Measurements from ENCODE around the gene PTGFRN. TPM values are rescaled to one million over a fixed set of nuclear protein-coding genes. Genes with fewer than 3 reads are reported as not detected.

PTGFRN gene
- total and polyA plus RNA-seq, 2 experiments from 2014 or later, result 17.4 to 32.7 TPM

- no peak for TF ChIP-seq REST (IDR thresholded peaks at IDR 0.05; ENCODE audit: unreplicated experiment)
- no peak for TF ChIP-seq EZH2phosphoT487 (IDR thresholded peaks at IDR 0.05; ENCODE audit: unreplicated experiment)
- TF ChIP-seq POLR2AphosphoS5 (IDR thresholded peaks at IDR 0.05; ENCODE audit: low read depth), result no peak
- no peak for TF ChIP-seq STAT1 (IDR thresholded peaks at IDR 0.05; ENCODE audit: unreplicated experiment)
- no peak for TF ChIP-seq ETS1 (IDR thresholded peaks at IDR 0.05)
- no peak for TF ChIP-seq CTCF (conservative IDR thresholded peaks at IDR 0.05; ENCODE audit: low read depth in 2 of 2)
These were observed 20.3 kb upstream of the PTGFRN start (continued) for GRCh38 chr1:116889380-116889779.

- H3K4me1 ChIP-seq (ENCODE audit: insufficient read depth), result peaks cover 8% of the 10 kb centered on the region; the same call in 1 of the 2 replicates
- ATAC-seq, result peak; percentile 35; the same call in 2 of the 3 replicates
- no peak overlapping the region for H3K27ac ChIP-seq (ENCODE audit: low read depth)
- no peaks in the 10 kb centered on the region for H4K20me1 ChIP-seq (replicated peaks; ENCODE audit: insufficient read depth)
- no peak overlapping the region for H3K4me2 ChIP-seq
- peaks cover 6% of the 10 kb centered on the region for H3K27me3 Mint-ChIP-seq (ENCODE audit: insufficient read depth, low read depth, poor library complexity)
- peaks cover 16% of the 10 kb centered on the region for H3K9me3 Mint-ChIP-seq
- H3K4me1 Mint-ChIP-seq, result peaks cover 8% of the 10 kb centered on the region; the same call in 2 of the 3 replicates
- peaks cover 7% of the 10 kb centered on the region; the same call in 2 of the 3 replicates for H3K36me3 Mint-ChIP-seq (ENCODE audit: low read depth)
- H3K27me3 ChIP-seq (ENCODE audit: insufficient read depth), result no peaks in the 10 kb centered on the region
- H3K4me3 Mint-ChIP-seq, result no peak overlapping the region
- H3K79me2 ChIP-seq (replicated peaks; ENCODE audit: insufficient read depth), result no peaks in the 10 kb centered on the region
- H3K9me2 ChIP-seq (ENCODE audit: insufficient read depth), result 0 out of 2 replicates have a peak, but pooled peaks cover 3% of the 10 kb centered on the region
- DNase-seq (ENCODE audit: low spot score), result no peak
- H3K36me3 ChIP-seq (ENCODE audit: insufficient read depth), result no peaks in the 10 kb centered on the region
- no peak overlapping the region for H3K4me3 ChIP-seq
- 0 out of 2 replicates have a peak, but pooled peaks cover 7% of the 10 kb centered on the region for H3F3A ChIP-seq (replicated peaks; ENCODE audit: low read depth)
- H2AFZ ChIP-seq, result peak overlapping the region; percentile 93
- H3K27ac Mint-ChIP-seq, result no peak overlapping the region
- TF ChIP-seq STAT1 (IDR thresholded peaks at IDR 0.05; ENCODE audit: unreplicated experiment), result no peak
- no peak for TF ChIP-seq ZNF462 (CRISPR knock-in tag; IDR thresholded peaks at IDR 0.05)
- TF ChIP-seq EZH2 (IDR thresholded peaks at IDR 0.05; ENCODE audit: low read depth, unreplicated experiment), result no peak
- TF ChIP-seq ZNF114 (CRISPR knock-in tag; IDR thresholded peaks at IDR 0.05), result no peak
These were observed 18.2 kb upstream of the PTGFRN start for GRCh38 chr1:116891396-116892079.
